Mammary epithelial cell (primary cell): ENCODE results near the gene FOXK1.

Experiments
- EZH2 ChIP-seq: IDR thresholded peaks from 2 replicates; pipeline ENCODE4 v1.6.1; 2012; ENCODE audit warnings: low read length, inconsistent platforms, borderline replicate concordance
- TF ChIP-seq, protein P1 (sequence below), 2 donors: IDR thresholded peaks in 1 of 2; conservative IDR thresholded peaks in 1 of 2; 2 replicates each; pipeline ENCODE4 v1.5.1; 2011 to 2012; ENCODE audit warnings: inconsistent platforms in 2 of 2, low read length in 2 of 2, mild to moderate bottlenecking in 2 of 2, control low read depth in 1 of 2, low read depth in 1 of 2; ENCODE audit not compliant: insufficient read depth in 1 of 2; ENCODE audit errors: extremely low read depth in 1 of 2

DNA sequence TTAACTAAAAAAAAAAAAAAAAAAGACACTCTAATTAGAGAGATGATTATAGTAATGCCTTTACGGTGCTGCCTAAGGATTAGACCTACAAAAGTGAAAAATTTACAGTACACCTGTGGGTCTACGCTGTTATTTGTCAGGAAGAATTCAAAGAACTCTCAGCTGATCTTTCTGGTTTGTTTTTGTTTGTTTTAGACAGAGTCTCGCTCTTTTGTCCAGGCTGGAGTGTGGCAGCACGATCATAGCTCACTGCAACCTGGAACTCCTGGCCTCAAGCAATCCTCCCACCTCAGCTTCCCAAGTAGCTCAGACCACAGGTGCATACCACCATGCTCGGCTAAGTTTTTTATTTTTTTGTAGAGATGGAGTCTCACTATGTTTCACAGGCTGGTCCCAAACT, 28.3 kb upstream of the FOXK1 start:
- TF ChIP-seq, protein P1, sequence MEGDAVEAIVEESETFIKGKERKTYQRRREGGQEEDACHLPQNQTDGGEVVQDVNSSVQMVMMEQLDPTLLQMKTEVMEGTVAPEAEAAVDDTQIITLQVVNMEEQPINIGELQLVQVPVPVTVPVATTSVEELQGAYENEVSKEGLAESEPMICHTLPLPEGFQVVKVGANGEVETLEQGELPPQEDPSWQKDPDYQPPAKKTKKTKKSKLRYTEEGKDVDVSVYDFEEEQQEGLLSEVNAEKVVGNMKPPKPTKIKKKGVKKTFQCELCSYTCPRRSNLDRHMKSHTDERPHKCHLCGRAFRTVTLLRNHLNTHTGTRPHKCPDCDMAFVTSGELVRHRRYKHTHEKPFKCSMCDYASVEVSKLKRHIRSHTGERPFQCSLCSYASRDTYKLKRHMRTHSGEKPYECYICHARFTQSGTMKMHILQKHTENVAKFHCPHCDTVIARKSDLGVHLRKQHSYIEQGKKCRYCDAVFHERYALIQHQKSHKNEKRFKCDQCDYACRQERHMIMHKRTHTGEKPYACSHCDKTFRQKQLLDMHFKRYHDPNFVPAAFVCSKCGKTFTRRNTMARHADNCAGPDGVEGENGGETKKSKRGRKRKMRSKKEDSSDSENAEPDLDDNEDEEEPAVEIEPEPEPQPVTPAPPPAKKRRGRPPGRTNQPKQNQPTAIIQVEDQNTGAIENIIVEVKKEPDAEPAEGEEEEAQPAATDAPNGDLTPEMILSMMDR (conservative IDR thresholded peaks at IDR 0.05 in 1 of 2, IDR thresholded peaks at IDR 0.05 in 1 of 2; ENCODE audit: extremely low read depth in 1 of 2, insufficient read depth in 1 of 2, low read depth in 1 of 2, low read length in 2 of 2), result no peak
- no peak for TF ChIP-seq EZH2
